GM10266 (cell line): ENCODE measurements around the gene KDM4B.
A peak's percentile ranks its signal among the peaks of the same experiment; 100 is the strongest.

Source experiments
- DNase-seq: peaks from one replicate; pipeline ENCODE4 v3.0.0; 2012; ENCODE audit errors: extremely low spot score
- CTCF ChIP-seq: IDR thresholded peaks from 2 replicates; pipeline ENCODE4 v1.5.1; 2012; ENCODE audit warnings: mild to moderate bottlenecking, low read depth; ENCODE audit not compliant: control insufficient read depth, insufficient read depth; ENCODE audit errors: missing control alignments

KDM4B gene

DNA sequence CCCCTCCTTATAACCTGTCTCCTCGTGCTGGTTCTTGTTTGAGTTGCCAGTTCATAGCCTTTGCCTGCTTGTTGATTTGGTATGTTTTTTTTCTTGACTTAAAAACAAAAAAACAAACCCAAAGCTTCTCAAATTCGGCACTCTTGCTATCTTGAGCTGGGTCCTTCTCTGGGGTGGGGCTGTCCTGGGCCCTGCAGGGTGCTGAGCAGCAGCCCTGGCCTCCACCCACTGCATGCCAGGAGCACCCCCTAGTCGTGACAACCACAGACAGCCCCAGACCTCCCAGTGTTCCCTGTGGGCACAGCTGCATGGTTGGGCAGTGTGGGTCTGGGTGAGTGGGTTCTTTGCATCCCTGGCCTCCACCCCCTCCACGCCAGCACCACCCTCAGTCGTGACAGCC is 27.8 kb downstream of the KDM4B start:
- no peak for DNase-seq
- TF ChIP-seq CTCF: no peak

DNA sequence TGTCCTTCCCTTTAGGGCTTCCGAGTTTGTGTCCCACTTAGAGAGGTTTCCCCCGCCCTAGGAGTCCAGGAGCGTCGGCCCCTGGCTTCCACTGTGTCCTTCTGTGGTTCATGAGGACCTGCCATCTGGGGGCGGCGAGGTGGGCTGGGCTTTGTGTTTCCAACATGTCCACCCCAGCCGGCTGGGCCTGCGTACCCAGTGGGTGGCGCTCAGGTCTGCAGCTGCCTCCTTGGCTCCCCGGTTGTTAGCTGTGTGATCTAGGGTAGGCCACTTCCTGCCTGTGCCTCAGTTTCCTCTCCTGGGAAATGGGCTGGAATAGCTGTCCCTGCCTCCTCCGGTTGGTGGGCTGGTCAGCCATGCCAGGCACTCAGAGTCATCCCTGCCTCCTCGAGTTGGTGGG is 28.4 kb downstream of the KDM4B start:
- TF ChIP-seq CTCF: no peak
- DNase-seq: no peak

DNA sequence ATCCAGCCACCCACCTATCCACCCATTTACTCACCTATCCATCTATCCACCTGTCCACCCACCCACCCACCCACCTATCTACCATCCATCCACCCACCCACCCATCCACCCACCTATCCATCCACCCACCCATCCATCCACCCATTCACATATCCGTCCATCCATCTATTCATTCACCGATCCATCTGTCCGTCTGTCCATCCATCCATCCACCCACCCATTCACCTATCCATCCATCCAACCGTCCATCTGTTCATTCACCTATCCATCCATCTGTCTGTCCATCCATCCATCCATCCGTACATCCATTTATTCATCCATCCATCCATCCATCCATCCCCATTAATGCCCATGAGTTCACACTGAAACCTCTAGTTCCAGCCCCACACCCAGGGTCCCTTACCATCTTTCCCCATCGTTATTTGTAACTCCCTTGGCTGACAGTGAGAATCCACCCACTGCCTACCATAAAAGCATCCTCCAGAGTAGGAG is 31.3 kb downstream of the KDM4B start:
- no peak for DNase-seq
- no peak for TF ChIP-seq CTCF

- DNase-seq: peak; percentile 61
- TF ChIP-seq CTCF: peak; percentile 74
Observed at GRCh38 chr19:5001615-5002014, 32.7 kb downstream of the KDM4B start.

GRCh38 chr19:5002143-5002542 is 33.2 kb downstream of the KDM4B start:
- no peak for TF ChIP-seq CTCF
- DNase-seq: no peak

GRCh38 chr19:5003781-5004180 is 34.9 kb downstream of the KDM4B start:
- TF ChIP-seq CTCF: no peak
- DNase-seq: no peak

DNA sequence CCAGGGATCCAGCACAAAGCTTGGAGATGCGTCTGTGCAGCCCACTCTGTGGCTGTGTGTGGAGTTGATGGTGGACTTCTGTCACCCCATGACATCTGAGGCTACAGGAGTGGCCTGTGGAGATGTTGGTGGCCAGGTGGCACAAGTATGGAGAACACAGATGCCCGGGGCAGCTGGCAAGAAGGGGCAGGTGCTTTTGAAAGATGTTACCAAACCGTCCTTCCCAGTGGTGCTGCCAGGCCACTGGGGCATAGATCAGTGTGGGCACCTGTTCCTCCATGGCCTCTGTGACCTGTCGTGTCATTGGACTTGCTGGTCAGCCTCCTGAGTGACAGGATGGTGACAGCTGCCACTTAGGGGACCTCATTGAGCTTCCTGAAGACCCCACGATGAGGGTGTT is 36.2 kb downstream of the KDM4B start:
- no peak for TF ChIP-seq CTCF
- DNase-seq: no peak

DNA sequence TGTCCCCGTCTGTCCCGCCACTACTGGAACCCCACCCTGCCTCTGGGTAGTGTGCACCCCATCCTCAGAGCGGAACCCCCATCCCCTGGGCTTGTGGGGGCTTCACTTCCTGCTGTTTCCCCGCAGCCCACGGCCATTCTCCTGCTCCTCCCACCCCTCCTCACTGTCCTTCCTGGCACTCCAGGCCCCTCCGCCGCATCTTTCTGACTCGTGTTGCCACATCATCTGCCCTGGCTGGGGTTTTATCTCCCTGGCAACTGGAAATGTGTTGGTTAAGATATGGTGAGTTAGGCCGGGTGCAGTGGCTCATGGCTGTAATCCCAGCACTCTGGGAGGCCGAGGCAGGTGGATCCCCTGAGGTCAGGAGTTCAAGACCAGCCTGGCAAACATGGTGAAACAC is 37.3 kb downstream of the KDM4B start:
- TF ChIP-seq CTCF: no peak
- DNase-seq: no peak
